Colonic mucosa (tissue), 4 donors: ENCODE measurements around the gene DHX34. TPM values are rescaled to one million over a fixed set of nuclear protein-coding genes. Genes with fewer than 3 reads are reported as not detected.

Source experiments
- DNase-seq: peaks from one replicate; pipeline ENCODE4 v3.0.0-alpha.2; 2020
- H3K27ac ChIP-seq: fragments of 200-600 bp; one replicate; pipeline ENCODE4 v1.8.0; 2021
- H3K27me3 ChIP-seq: fragments of 200-600 bp; one replicate; pipeline ENCODE4 v1.8.0; 2021
- H3K36me3 ChIP-seq: fragments of 200-600 bp; one replicate; pipeline ENCODE4 v1.8.0; 2021
- H3K4me1 ChIP-seq: fragments of 200-600 bp; one replicate; pipeline ENCODE4 v1.8.0; 2021; ENCODE audit warnings: mild to moderate bottlenecking
- H3K4me3 ChIP-seq: fragments of 200-600 bp; one replicate; pipeline ENCODE4 v1.8.0; 2021
- H3K9ac ChIP-seq, 2 donors: one replicate each; pipeline ENCODE4 v1.7.0; 2013; ENCODE audit warnings: control low read depth in 2 of 2, low read depth in 2 of 2, low read length in 2 of 2
- H3K9me3 ChIP-seq: fragments of 200-600 bp; one replicate; pipeline ENCODE4 v1.8.0; 2021
- intact Hi-C: fragments of 100-400 bp; cut with DNase I; formaldehyde crosslinking; loops from one replicate; pipeline ENCODE4 v1.14.1; 2022
- total RNA-seq, 2 donors: library from RNA; stranded (reverse); fragmentation: NEBNext Ultra II Directional in 1 of 2; extraction: Animal tissue kit (Norgen Biotek cat#: 25700) in 1 of 2; gene quantifications; one replicate each; pipeline ENCODE4 v1.2.1, GENCODE V29; 2021
- TF ChIP-seq, protein P1 (sequence below): fragments of 200-600 bp; IDR thresholded peaks from one replicate; pipeline ENCODE4 v1.8.0; 2022; ENCODE audit warnings: antibody characterized with exemption, mild to moderate bottlenecking
- donor health status: healthy.
- donor health status: DM: no; HTN: no; CAD: no.
- donor health status: DM: no; HTN: no; CAD: no.

DHX34 gene
- total RNA-seq, 2 donors from 2014 or later: 6.3 to 17.8 TPM

DNA sequence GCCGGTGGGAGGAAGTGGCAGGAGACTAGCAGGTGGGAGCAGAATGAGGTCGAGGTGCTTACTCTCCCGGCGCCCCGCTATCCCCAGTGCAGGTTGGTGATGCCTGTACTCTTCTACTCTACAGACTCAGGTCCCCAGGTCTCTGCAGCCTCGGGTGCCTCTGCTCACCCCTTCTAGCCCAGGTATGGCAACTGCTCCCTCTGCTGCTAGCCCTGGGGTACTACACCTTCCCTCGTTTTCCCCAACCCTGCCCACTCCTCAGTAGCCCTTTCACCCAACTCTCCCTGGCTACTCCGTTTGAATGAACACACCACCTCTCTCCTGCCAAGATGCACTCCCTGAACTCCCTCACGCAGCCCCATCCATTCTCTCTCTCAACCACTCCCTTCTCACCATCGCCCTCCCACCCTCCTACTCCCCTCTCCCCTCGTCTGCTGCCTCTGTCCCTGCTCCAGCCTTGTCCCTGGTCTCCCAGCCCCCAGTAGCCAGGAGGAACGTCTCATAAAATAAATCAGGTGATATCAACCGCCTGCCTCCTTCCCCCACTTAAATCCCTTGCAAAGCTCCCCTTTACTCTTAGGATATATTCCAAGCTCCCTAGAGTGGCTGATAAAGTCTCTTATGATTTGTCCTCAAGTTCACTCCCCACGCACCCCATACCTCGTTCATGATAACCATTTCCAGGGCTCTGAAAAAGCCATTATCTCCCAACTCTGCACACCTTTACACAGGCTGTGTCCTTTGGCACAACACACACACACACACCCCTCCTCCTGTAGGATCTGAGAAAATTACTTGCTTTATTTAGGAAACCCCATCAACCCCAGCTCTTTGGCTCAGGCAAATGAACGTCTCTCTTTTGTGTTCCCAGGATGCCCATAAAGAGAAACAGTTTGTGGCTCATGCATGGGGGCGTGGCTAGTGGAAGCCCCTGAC is 78.4 kb downstream of the DHX34 start:
- H3K27ac ChIP-seq: no peak overlapping the region
- no peak overlapping the region for H3K4me3 ChIP-seq
- intact Hi-C loops: no loop called here
- no peaks in the 10 kb centered on the region for H3K9me3 ChIP-seq
- peak; percentile 65 for DNase-seq
- H3K4me1 ChIP-seq: peaks cover 8% of the 10 kb centered on the region
- peaks cover 23% of the 10 kb centered on the region for H3K27me3 ChIP-seq
- TF ChIP-seq, protein P1, sequence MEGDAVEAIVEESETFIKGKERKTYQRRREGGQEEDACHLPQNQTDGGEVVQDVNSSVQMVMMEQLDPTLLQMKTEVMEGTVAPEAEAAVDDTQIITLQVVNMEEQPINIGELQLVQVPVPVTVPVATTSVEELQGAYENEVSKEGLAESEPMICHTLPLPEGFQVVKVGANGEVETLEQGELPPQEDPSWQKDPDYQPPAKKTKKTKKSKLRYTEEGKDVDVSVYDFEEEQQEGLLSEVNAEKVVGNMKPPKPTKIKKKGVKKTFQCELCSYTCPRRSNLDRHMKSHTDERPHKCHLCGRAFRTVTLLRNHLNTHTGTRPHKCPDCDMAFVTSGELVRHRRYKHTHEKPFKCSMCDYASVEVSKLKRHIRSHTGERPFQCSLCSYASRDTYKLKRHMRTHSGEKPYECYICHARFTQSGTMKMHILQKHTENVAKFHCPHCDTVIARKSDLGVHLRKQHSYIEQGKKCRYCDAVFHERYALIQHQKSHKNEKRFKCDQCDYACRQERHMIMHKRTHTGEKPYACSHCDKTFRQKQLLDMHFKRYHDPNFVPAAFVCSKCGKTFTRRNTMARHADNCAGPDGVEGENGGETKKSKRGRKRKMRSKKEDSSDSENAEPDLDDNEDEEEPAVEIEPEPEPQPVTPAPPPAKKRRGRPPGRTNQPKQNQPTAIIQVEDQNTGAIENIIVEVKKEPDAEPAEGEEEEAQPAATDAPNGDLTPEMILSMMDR: peak; percentile 90
- no peak overlapping the region for H3K9ac ChIP-seq
- no peaks in the 10 kb centered on the region for H3K36me3 ChIP-seq

DNA sequence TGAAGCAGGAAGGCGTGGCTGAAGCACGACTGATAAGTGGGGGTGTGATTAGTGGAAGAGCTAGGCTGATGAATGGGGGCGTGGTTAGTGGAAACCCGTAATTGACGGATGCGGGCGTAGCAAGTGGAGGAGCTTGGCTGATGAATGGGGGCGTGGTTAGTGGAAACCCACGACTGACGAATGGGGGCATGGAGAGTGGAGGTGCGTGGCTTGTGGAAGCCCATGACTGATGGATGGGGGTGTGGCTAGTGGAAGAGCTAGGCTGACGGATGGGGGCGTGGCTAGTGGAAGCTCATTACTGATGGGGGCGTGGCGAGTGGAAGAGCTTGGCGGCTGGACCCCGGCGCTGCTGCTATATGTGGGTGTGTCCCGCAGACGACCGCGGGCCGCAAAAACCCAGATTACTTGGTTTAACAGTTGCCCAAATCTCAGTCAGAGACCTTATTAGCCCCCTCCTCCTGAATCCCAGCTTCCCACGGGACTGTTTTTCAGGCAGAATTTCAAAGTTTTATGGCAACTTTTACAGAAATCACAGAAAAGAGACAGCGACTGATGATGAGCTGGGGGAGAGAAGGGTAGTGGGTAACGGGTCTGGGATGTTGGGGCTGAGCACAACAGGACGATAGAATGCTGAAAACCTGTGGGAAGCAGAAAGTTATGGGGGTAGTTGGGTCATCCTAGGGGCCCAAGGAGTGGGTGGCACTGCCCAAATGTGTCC is 79.2 kb downstream of the DHX34 start:
- Histone ChIP-seq H3K9me3 (no peaks in the 10 kb centered on the region), H3K36me3 (no peaks in the 10 kb centered on the region), H3K4me3 (no peak overlapping the region), H3K27me3 (peaks cover 14% of the 10 kb centered on the region), H3K9ac (no peak overlapping the region), H3K27ac (no peak overlapping the region), H3K4me1 (peaks cover 8% of the 10 kb centered on the region)
- peak; percentile 84 for DNase-seq
- intact Hi-C loops: no loop called here
- TF ChIP-seq, protein P1: no peak

DNA sequence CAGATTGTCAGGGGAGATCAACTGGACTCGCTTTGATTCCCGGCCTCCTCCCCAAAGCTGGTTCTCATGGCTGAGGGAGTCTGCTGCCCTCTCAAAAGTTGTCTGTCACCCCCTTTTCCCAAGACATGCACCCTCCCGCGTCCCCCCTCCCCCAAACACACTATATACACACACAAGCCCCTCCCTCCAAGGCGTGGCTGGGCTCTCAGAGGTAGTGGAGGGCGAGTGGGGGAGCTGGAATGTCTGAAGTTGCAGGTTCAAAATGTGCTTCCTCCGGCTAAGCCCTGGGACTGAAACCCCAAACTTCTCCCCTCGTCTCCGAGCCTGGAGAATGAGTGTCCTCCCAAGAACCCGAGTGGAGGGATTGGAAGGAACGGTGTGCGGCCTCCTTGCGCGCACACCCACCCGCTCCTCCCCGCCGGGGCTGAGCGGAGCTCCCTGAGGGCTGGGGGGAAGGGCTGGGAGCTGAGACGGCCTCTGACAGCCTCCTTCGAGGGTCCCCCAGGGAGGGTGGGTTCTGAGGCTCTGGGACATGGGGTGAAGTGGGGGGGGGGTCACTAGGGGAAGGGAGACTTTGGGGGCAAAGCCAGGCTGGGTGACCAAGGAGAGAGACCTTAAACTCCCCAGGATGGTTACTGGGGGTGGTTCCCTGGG is 80.2 kb downstream of the DHX34 start:
- H3K27me3 ChIP-seq: peaks cover 8% of the 10 kb centered on the region

DNA sequence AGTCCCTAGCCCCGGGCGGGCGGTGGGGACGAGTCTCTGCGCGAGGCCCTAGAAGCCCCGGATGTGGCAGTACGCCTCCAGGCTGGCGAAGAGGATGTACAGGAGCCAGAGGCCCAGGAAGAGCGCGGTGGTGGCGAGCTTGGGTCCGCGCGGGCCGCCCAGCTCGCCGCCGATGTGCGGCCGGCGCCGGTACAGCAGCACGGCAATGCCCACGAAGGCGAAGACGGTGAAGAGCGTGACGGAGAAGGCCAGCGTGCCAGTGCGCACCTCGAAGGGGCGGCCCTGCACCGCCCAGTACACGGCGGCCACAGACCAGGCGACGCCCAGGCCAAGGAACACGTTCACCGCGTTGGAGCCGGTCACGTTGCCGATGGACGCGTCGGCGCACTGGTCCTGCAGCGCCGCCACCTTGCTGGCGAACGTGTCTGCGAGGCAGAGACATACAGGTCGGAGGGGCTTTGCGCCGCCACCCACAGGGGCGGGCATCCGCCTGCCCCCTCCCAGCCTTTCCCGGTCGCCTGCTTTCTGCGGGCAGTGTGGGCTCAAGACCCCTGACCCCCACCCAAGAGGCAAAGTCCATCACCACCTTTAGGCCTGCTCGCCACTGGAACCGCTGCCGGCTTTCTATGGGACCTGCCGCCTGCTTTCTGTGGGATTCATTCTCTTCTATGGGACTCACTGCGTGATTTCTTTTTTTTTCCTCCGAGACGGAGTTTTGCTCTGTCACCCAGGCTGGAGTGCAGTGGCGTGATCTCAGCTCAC is 81.1 kb downstream of the DHX34 start:
- peak overlapping the region; percentile 5 for H3K4me3 ChIP-seq
- H3K27me3 ChIP-seq: peaks cover 8% of the 10 kb centered on the region
- H3K9ac ChIP-seq: peak overlapping the region in 1 of 2 donors; percentile 0
- intact Hi-C loops: no loop called here
- no peak overlapping the region for H3K27ac ChIP-seq
- H3K36me3 ChIP-seq: no peaks in the 10 kb centered on the region
- peaks cover 8% of the 10 kb centered on the region for H3K4me1 ChIP-seq
- DNase-seq: peak; percentile 73
- TF ChIP-seq, protein P1: no peak
- no peaks in the 10 kb centered on the region for H3K9me3 ChIP-seq

More for the DNA sequence above, 80.2 kb downstream of the DHX34 start:
- Histone ChIP-seq H3K27ac (no peak overlapping the region), H3K36me3 (no peaks in the 10 kb centered on the region), H3K4me1 (peaks cover 8% of the 10 kb centered on the region), H3K4me3 (no peak overlapping the region), H3K9ac (no peak overlapping the region), H3K9me3 (no peaks in the 10 kb centered on the region)
- intact Hi-C loops: no loop called here
- TF ChIP-seq, protein P1: no peak
- no peak for DNase-seq

- Histone ChIP-seq H3K36me3 (no peaks in the 10 kb centered on the region), H3K4me3 (no peak overlapping the region), H3K9ac (no peak overlapping the region), H3K27me3 (peaks cover 8% of the 10 kb centered on the region), H3K9me3 (no peaks in the 10 kb centered on the region), H3K27ac (no peak overlapping the region), H3K4me1 (peaks cover 8% of the 10 kb centered on the region)
- no peak for DNase-seq
- TF ChIP-seq, protein P1: no peak
- intact Hi-C loops: no loop called here
These were observed 83.0 kb downstream of the DHX34 start for GRCh38 chr19:47432091-47432490.
